ENCODE measurements around the gene CAPS2. TPM values are rescaled to one million over a fixed set of nuclear protein-coding genes. Genes with fewer than 3 reads are reported as not detected.

Gene CAPS2
- total RNA-seq, 4 donors from 2014 or later, result 18.8 to 33.0 (median 30.9) TPM

DNA sequence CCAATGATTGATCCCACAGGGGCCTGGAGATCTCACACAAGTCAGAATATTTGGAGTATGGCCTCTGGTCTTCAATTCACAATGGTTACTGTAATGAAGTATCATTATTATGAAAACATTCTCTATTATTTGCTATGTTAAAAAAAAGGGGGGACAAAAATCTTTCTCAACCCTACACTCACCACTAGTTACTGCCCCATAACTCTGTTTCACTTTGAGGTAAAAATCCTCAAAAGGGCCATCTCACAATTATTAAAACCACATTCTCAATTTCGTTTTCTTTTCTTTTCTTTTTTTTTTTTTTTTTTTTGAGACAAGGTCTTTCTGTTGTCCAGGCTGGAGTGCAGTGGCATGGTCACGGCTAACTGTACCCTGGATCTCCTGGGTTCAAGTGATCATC is 60.9 kb downstream of the CAPS2 start:
- no peaks in the 10 kb centered on the region for H3K4me1 ChIP-seq

DNA sequence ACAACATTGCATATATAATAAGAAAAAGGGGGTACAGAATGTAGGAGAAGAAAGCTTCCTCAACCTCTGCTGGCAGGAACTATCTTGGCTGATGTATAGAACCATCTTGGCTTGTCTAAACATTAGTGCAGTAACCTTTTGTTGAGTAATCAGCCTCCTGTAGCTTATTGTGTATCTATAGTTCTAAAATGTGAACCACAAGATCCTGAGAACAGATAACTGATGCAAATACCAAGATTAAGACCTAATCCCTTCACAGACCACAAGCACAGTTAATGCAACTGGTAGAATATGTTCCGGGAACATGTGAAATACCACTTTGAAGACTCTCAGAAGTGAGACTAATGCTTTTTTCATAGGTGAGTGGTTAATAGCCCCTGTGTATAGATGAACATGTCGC is 69.8 kb downstream of the CAPS2 start:
- no peak for TF ChIP-seq EP300 (IDR thresholded peaks at IDR 0.05)
- no peak for TF ChIP-seq POLR2A (IDR thresholded peaks at IDR 0.05)
- TF ChIP-seq, protein P1, sequence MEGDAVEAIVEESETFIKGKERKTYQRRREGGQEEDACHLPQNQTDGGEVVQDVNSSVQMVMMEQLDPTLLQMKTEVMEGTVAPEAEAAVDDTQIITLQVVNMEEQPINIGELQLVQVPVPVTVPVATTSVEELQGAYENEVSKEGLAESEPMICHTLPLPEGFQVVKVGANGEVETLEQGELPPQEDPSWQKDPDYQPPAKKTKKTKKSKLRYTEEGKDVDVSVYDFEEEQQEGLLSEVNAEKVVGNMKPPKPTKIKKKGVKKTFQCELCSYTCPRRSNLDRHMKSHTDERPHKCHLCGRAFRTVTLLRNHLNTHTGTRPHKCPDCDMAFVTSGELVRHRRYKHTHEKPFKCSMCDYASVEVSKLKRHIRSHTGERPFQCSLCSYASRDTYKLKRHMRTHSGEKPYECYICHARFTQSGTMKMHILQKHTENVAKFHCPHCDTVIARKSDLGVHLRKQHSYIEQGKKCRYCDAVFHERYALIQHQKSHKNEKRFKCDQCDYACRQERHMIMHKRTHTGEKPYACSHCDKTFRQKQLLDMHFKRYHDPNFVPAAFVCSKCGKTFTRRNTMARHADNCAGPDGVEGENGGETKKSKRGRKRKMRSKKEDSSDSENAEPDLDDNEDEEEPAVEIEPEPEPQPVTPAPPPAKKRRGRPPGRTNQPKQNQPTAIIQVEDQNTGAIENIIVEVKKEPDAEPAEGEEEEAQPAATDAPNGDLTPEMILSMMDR (IDR thresholded peaks at IDR 0.05), result no peak
- no peak overlapping the region for H3K4me3 ChIP-seq
- H3K9me3 ChIP-seq, result peaks cover 0 to 1% (median 0%) of the 10 kb centered on the region in 4 donors
- no peaks in the 10 kb centered on the region for H3K36me3 ChIP-seq
- H3K27ac ChIP-seq, result no peak overlapping the region
- WGBS, 2 donors, result 79% methylated on average over 2 of the region's 2 CpGs
- no peak for DNase-seq (ENCODE audit: low spot score in 2 of 2)
- H3K27me3 ChIP-seq, result no peaks in the 10 kb centered on the region
- H3K4me1 ChIP-seq, result no peaks in the 10 kb centered on the region

More for the DNA sequence above, 60.9 kb downstream of the CAPS2 start:
- DNase-seq (ENCODE audit: low spot score in 2 of 2), result no peak
- 58 to 59% methylated on average over 2 of the region's 2 CpGs for WGBS, 2 donors
- H3K27me3 ChIP-seq, result no peaks in the 10 kb centered on the region
- TF ChIP-seq POLR2A (IDR thresholded peaks at IDR 0.05) (no peak), EP300 (IDR thresholded peaks at IDR 0.05) (no peak)
- TF ChIP-seq, protein P1 (IDR thresholded peaks at IDR 0.05), result no peak
- no peak overlapping the region for H3K27ac ChIP-seq
- no peak overlapping the region for H3K4me3 ChIP-seq
- peaks cover 0 to 11% (median 0%) of the 10 kb centered on the region in 4 donors for H3K9me3 ChIP-seq
- no peaks in the 10 kb centered on the region for H3K36me3 ChIP-seq

GRCh38 chr12:75259143-75259542 is 71.0 kb downstream of the CAPS2 start:
- TF ChIP-seq, protein P1 (IDR thresholded peaks at IDR 0.05), result no peak
- TF ChIP-seq POLR2A (IDR thresholded peaks at IDR 0.05) (no peak), EP300 (IDR thresholded peaks at IDR 0.05) (no peak)
- no peak overlapping the region for H3K4me3 ChIP-seq
- no peak overlapping the region for H3K27ac ChIP-seq
- WGBS, 2 donors, result 40 to 50% methylated on average over 1 of the region's 1 CpG
- no peaks in the 10 kb centered on the region for H3K9me3 ChIP-seq
- no peaks in the 10 kb centered on the region for H3K27me3 ChIP-seq
- no peak for DNase-seq (ENCODE audit: low spot score in 2 of 2)
- H3K4me1 ChIP-seq, result no peaks in the 10 kb centered on the region
- H3K36me3 ChIP-seq, result no peaks in the 10 kb centered on the region

DNA sequence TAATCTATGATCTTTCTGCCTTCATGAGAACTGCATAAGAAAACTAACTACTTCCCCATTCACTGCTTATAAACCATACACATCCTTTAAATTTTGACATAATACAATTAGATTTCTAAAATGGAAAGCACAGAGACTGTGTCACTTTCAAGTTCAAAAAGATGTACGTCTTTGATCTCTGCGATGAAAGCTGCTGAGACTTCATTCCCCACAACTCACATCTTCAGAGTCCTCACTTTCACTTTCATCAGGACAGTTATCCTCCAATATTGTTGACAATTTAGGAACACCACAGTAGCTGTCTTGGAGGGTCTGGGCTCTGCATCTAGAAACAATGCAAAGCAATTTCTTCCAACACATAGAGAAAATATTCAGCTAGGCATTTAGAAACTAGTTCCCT is 72.6 kb downstream of the CAPS2 start:
- H3K4me3 ChIP-seq, result no peak overlapping the region
- no peak for DNase-seq (ENCODE audit: low spot score in 2 of 2)
- WGBS, 2 donors, result 74 to 87% methylated on average over 2 of the region's 2 CpGs
- no peaks in the 10 kb centered on the region for H3K27me3 ChIP-seq
- no peak overlapping the region for H3K27ac ChIP-seq
- no peaks in the 10 kb centered on the region for H3K36me3 ChIP-seq
- TF ChIP-seq, protein P1 (IDR thresholded peaks at IDR 0.05), result no peak
- TF ChIP-seq EP300 (IDR thresholded peaks at IDR 0.05) (no peak), POLR2A (IDR thresholded peaks at IDR 0.05) (no peak)
- H3K9me3 ChIP-seq, result no peaks in the 10 kb centered on the region
- no peaks in the 10 kb centered on the region for H3K4me1 ChIP-seq

- TF ChIP-seq, protein P1 (IDR thresholded peaks at IDR 0.05), result no peak
- TF ChIP-seq POLR2A (IDR thresholded peaks at IDR 0.05), result no peak
- TF ChIP-seq EP300 (IDR thresholded peaks at IDR 0.05), result no peak
Observed at GRCh38 chr12:75245108-75245507, 85.0 kb downstream of the CAPS2 start.

More at GRCh38 chr12:75245108-75245507, 85.0 kb downstream of the CAPS2 start:
- Histone ChIP-seq H3K4me1 (no peaks in the 10 kb centered on the region), H3K36me3 (no peaks in the 10 kb centered on the region), H3K9me3 (peaks cover 0 to 11% (median 0%) of the 10 kb centered on the region in 4 donors), H3K4me3 (no peak overlapping the region), H3K27ac (no peak overlapping the region), H3K27me3 (no peaks in the 10 kb centered on the region)
- no peak for DNase-seq (ENCODE audit: low spot score in 2 of 2)
